CD4-positive, alpha-beta T cell treated with Interleukin-6 at 100 ng/mL for 8 hours (primary cell): Measurements from ENCODE around the gene AUTS2.

Experiments used
- DNase-seq: peaks from one replicate; pipeline ENCODE4 v3.0.0-alpha.2; 2020; ENCODE audit warnings: mixed read lengths, low spot score

Gene AUTS2

GRCh38 chr7:69994886-69995542 lies 396.7 kb downstream of the AUTS2 start:
- no peak for DNase-seq

DNA sequence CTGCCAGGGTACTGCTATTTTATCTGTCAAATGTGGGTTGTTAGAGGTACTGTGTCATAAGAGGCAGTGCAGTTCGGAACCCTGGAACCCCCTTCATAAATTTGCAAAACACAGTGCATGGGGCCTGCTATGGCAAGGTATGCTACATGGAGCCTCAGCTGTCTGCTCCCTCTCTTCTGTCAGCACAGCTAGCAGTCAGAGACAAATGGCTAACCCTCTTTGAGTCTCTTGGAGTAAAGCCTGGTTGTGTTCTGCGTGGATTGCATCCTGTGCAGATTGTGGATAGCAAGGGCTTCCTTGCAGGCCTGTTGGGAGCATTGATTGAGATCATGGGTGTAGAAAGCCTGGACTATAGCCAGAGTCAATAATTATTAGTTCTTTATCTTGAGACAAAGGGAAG lies 397.8 kb downstream of the AUTS2 start:
- no peak for DNase-seq

DNA sequence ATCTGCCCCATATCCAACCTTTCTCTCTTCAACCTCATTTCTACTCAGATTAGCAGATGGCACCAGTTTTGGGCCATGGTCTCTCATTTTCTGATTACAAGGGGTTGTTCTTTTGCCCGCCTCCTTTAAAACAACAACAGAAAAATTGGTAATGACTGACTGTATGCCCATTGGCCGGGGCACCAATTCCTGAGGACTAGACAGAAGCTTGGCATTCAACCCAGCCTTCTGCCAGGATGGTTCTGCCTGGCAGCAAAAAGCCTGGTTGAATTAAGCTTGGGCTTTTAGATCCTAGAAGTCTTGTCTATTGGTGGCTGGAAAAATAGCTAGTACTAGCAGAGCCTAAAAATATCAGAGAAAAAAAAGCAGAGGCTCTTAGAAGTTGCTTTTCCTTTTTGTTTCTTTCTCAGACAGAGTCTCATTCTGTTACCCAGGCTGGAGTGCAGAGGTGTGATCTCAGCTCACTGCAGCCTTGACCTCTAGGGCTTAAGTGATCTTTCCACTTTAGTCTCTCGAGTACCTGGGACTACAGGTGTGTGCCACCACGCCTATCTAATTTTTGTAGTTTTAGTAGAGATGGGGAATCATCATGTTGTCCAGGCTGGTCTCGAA lies 402.6 kb downstream of the AUTS2 start:
- no peak for DNase-seq

DNA sequence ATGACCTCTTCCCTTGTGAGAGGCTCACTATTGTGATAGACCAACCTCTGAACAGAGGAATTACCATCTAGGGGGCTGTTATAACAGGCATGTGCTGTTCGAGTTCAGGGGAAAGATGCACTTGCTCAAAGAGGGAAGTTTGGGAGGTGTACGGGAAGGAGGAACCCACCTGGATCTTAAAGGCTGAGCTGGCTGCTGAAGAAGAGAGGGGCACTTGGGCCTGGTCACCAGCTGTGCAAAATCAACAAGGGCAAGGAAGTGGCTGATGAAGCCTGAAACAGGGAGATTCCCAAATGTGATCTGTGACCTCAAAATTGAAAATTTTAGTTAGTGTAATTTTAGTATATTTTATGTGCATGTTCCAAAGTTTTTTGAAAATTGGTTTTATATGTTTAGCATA lies 407.2 kb downstream of the AUTS2 start:
- no peak for DNase-seq

GRCh38 chr7:70005891-70006260 lies 407.6 kb downstream of the AUTS2 start:
- no peak for DNase-seq

- DNase-seq: no peak
These were observed 408.1 kb downstream of the AUTS2 start for GRCh38 chr7:70006261-70006920.

- no peak for DNase-seq
These were observed 410.2 kb downstream of the AUTS2 start for GRCh38 chr7:70008466-70008865.

DNA sequence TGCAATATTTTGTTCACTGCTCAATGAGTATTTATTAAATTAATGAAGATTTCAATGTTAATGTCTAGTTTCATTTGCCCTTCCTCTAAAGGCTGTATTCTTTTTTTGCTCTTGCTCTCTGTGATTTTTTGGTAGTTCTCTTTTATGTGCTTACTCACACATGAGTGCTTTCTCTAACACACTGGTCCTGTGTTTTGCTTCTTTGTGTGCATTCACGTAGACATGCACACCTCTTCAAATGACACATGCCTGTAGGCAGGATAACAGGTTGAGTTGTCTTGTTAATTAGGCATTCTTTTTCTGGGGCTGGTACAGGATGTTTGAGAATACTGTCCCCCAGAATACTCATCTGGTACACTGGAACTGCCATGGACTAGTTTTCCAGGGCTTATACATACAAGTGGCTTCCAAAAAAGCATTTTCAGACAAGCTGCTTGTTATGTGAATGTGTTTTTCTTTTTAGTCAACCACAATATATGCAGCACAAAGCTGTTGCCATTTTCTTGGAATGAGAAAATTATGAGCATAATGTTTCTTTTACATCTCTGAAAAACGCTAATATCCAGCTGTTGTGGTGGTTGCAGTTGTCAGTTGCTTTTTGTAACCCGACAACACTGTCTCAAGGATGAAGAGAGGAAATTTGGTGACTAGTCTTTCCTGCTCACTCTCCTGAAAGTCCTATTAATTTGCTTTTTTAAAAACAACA lies 416.4 kb downstream of the AUTS2 start:
- no peak for DNase-seq

- no peak for DNase-seq
These were observed 417.1 kb downstream of the AUTS2 start for GRCh38 chr7:70015353-70015752.

- no peak for DNase-seq
These were observed 417.9 kb downstream of the AUTS2 start for GRCh38 chr7:70016044-70016770.

DNA sequence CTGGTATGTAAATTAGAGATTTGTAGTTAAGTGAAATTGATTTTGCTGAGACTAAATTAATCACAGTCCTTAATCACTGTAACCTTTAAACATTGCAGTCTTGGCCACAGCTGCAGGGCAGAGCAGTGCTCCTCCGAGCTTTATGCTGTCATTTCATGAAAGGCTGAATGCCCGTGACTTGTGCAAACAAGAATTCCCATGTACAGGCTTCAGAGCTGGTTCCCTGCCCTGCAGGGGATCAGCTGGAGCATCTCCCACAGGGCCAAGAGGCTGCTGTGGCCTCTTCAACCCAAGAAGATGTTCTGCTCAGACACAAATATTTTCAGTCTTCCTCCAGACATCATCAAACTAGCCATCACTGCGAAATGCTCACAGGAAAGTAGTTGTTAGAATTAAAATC lies 419.1 kb downstream of the AUTS2 start:
- no peak for DNase-seq

DNA sequence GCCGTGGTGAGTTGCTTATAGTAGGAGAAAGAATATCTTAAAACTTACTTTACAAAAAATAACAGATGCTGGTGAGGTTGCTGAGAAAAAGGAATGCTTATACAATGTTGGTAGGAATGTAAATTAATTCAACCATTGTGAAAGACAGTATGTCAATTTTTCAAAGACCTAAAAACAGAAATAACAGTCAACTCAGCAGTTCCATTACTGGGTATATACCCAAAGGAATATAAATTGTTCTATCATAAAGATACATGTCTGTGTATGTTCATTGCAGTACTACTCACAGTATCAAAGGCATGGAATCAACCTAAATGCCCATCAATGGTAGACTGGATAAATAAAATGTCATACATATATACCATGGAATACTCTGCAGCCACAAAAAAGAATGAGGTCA lies 420.4 kb downstream of the AUTS2 start:
- DNase-seq: no peak

DNA sequence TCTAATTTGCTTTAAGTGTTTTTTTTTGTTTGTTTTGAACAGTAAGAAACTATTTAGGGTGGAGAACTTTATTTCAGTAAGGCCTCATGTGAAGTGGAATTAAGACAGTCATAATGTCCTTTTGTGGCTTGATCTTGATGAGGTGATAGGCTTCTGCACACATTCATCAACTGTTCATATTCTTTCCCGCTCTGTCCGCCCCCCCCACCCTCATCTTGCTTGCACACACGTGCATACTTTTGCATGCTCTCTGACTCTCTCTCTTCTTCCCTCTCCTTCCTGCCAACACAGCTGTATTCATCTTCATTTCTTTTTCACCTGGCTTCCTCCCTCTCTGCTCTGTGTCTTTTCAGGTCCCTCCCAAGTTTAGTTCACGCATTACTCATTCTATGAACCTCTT lies 429.6 kb downstream of the AUTS2 start:
- no peak for DNase-seq

GRCh38 chr7:70028620-70029019 lies 430.3 kb downstream of the AUTS2 start:
- DNase-seq: no peak

- DNase-seq: no peak
These were observed 431.7 kb downstream of the AUTS2 start for GRCh38 chr7:70029993-70030392.

GRCh38 chr7:70030745-70031144 lies 432.5 kb downstream of the AUTS2 start:
- DNase-seq: no peak

GRCh38 chr7:70031245-70031644 lies 433.0 kb downstream of the AUTS2 start:
- no peak for DNase-seq

GRCh38 chr7:70032649-70033048 lies 434.4 kb downstream of the AUTS2 start:
- no peak for DNase-seq

DNA sequence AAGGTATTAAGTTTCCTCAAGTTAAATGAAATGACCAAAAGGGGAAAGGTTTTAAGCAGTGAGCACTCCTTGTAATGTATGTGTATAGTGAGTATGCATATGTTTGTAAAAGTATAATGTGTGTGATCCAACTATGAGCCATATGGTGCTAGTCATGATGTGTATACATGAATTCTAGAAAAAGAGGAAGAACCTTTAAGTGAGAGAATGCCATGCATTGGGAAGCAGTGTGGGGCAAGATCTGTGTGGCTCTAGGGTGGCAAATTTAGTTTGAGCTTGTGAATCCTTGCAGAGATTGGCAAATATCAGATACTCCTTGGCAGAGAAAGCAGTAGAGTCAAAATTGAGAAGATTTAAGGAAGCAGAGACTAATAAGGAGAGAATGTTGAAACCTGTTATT lies 435.0 kb downstream of the AUTS2 start:
- no peak for DNase-seq

GRCh38 chr7:70034999-70035398 lies 436.7 kb downstream of the AUTS2 start:
- no peak for DNase-seq

DNA sequence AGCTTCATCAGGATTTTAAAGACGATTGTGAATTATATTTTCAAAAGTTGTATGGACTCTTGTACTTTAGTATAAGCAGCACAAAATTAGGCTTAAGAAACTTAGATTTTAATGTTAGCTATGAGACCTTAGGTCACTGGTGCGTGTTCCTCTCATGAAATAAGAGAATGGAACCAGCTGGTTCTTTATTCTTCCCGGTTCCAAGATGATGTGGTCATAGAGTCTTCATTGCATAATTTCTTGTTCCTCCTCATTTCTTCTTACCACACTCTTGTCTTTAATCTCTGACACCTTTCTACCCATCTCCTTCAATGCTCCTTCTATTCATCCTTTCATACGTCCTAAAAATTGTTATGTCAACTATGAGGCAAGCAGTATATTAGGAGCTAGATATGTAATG lies 437.2 kb downstream of the AUTS2 start:
- no peak for DNase-seq

DNA sequence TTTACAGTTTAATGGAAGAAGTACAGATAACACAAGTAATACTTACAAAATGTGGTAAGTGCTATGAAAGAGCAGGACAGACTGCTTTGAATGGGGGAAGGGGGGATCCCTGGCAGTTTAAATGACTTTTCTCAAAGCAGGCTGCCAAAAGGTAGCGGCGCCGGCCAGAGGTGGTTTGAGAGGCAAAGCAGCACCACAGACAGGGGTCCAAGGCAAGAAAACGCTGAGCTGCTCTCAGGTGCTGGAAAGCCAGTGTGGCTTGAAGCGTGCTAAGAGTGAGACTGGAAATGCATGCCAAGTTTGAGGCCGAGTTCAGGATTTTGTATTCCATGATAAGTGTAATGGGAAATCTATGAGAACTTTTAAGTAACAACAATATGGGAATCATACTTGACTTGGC lies 437.7 kb downstream of the AUTS2 start:
- no peak for DNase-seq
